Measurements from ENCODE around the gene ADCY5.

GRCh38 chr3:123372686-123373473, 76.0 kb downstream of the ADCY5 start:
- TF ChIP-seq SP1 (IDR thresholded peaks at IDR 0.05) (no peak), CTCF (IDR thresholded peaks at IDR 0.05; ENCODE audit: low read depth, low read length, missing input control) (no peak), YY1 (IDR thresholded peaks at IDR 0.05) (no peak), MAX (IDR thresholded peaks at IDR 0.05) (no peak), REST (IDR thresholded peaks at IDR 0.05) (no peak), EGR1 (IDR thresholded peaks at IDR 0.05; ENCODE audit: low read depth in 2 of 2) (no peak), RAD21 (IDR thresholded peaks at IDR 0.05) (no peak), RXRA (IDR thresholded peaks at IDR 0.05) (no peak), JUND (IDR thresholded peaks at IDR 0.05) (no peak), FOXA2 (IDR thresholded peaks at IDR 0.05) (no peak), TAF1 (conservative IDR thresholded peaks at IDR 0.05) (no peak), GABPA (IDR thresholded peaks at IDR 0.05 in 1 of 2, conservative IDR thresholded peaks at IDR 0.05 in 1 of 2) (no peak), ATF3 (IDR thresholded peaks at IDR 0.05) (no peak)

All from liver (tissue), 3 donors.